IPS-18c (cell line): ENCODE results near the gene TMEM120A.

Experiments
- H3K4me3 ChIP-seq: 2 replicates; pipeline ENCODE4 v1.7.0; 2013; ENCODE audit warnings: low read depth, mild to moderate bottlenecking, low read length, moderate library complexity; ENCODE audit not compliant: insufficient read depth
- H3K9me3 ChIP-seq: one replicate; pipeline ENCODE4 v1.6.1; 2013; ENCODE audit warnings: mild to moderate bottlenecking, low read length, moderate library complexity; ENCODE audit not compliant: control insufficient read depth, insufficient read depth

TMEM120A gene

GRCh38 chr7:75985518-75986146, 8.8 kb downstream of the TMEM120A start:
- Histone ChIP-seq H3K4me3 (no peak overlapping the region), H3K9me3 (no peaks in the 10 kb centered on the region)

DNA sequence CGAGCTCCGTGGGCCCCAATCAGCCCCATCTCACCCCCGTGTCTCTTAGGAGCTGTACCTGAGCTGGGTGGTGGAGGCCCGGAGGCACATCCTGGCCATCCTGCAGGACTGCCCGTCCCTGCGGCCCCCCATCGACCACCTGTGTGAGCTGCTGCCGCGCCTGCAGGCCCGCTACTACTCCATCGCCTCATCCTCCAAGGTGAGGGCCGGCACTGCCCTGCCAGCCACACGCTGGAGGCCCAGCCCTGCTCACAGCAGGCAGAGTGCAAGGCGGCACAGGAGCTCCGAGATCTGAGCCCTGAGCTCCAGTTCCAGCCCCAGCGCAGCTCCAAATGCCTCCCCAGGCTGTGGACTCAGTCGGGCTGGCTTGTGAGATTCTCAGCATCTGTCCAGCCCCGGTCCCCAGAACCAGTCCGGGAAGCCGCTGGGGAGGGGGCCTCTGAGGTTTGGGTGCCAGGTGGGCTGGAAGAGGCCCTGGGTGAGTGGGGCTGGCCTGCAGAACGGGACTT, 9.3 kb downstream of the TMEM120A start:
- Histone ChIP-seq H3K4me3 (no peak overlapping the region), H3K9me3 (no peaks in the 10 kb centered on the region)

DNA sequence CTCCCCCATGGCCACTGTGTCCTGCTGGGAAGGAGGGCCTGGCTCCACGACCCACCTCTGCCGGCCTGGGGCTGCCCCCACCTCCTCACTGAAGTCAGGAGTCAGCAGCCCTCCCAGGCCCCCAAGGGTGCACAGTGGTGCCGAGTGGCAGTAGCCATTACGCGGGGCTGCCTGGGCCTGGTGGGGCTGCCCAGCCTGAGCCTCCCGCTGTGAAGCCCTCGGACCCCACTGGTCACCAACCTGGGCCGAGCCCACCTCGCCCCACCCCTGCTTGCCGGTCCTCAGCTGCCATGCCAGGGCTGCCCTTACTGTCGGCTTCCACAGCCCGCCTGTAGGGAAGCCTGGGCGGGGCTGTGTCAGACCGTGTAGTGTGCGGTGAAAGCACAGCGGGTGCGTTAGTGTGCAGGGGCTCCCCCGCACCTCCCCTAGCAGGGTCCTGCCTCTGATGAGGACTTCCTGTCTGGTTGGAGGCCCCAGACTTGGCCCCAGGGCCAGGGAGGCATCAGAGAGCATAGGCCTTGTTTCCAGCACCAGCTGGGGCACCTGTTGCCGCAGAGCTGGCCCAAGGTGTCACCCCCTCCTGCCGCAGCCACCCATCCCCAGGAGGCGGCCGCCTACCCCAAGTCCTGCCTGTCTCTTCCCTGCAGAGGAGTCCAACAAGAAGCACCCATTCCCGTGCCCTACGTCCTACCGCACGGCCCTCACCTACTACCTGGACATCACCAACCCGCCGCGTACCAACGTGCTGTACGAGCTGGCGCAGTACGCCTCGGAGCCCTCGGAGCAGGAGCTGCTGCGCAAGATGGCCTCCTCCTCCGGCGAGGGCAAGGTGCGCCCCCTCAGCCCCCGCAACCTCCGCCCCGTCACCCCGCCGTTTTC, 10.0 kb downstream of the TMEM120A start:
- Histone ChIP-seq H3K9me3 (no peaks in the 10 kb centered on the region), H3K4me3 (no peak overlapping the region)

GRCh38 chr7:75983471-75984129, 10.8 kb downstream of the TMEM120A start:
- Histone ChIP-seq H3K9me3 (no peaks in the 10 kb centered on the region), H3K4me3 (no peak overlapping the region)

GRCh38 chr7:75982306-75983064, 11.9 kb downstream of the TMEM120A start:
- Histone ChIP-seq H3K9me3 (no peaks in the 10 kb centered on the region), H3K4me3 (no peak overlapping the region)

DNA sequence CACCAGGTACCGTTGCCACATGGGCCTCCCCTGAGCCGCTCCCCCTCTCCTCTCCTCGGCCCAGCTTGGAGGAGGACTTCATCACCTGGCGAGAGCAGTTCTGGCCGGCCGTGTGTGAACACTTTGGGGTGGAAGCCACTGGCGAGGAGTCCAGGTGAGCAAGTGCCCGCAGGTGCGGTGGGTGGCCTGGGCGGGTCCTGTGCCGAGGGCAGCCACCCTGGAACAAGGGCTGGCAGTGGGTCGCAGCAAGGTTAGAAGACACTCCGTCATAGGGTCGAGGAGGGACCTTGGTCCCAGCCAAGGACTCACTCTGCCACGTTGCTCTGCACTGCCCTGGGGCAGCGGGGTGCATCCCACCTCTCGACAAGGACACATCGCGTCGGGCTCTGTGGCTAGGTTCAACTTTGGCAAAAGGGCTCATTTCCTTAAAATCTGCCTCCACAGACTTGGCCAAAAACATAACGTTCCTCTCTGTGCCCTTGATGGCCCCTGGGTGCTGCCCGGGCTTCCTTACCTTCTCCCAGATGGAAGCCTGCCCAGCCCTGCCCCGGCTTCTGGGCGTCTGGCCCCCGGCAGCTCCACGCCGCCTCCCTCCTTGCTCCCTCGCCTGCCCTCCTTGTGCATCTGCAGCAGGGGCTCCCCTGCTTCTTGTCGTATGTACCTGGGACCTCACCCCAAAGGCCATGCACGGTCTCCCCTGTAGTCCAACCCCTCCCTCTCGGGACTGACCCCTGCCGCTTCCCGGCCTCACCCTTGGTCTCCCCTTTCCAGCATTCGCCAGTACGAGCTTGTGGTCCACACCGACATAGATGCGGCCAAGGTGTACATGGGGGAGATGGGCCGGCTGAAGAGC, 12.7 kb downstream of the TMEM120A start:
- H3K4me3 ChIP-seq: no peak overlapping the region
- no peaks in the 10 kb centered on the region for H3K9me3 ChIP-seq

DNA sequence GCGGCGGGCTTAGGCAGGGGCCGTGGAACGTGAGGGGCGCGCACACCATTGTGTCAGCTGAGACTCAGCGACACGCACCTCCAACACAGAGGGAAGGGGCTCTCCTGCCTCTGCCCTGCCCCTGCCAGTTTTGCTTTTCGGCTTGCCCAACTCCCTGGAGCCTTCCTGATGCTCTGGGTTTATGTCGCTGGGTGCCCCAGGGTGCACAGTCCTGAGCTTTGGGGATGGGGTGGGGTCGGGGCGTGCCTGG, 13.3 kb downstream of the TMEM120A start:
- Histone ChIP-seq H3K9me3 (no peaks in the 10 kb centered on the region), H3K4me3 (no peak overlapping the region)

DNA sequence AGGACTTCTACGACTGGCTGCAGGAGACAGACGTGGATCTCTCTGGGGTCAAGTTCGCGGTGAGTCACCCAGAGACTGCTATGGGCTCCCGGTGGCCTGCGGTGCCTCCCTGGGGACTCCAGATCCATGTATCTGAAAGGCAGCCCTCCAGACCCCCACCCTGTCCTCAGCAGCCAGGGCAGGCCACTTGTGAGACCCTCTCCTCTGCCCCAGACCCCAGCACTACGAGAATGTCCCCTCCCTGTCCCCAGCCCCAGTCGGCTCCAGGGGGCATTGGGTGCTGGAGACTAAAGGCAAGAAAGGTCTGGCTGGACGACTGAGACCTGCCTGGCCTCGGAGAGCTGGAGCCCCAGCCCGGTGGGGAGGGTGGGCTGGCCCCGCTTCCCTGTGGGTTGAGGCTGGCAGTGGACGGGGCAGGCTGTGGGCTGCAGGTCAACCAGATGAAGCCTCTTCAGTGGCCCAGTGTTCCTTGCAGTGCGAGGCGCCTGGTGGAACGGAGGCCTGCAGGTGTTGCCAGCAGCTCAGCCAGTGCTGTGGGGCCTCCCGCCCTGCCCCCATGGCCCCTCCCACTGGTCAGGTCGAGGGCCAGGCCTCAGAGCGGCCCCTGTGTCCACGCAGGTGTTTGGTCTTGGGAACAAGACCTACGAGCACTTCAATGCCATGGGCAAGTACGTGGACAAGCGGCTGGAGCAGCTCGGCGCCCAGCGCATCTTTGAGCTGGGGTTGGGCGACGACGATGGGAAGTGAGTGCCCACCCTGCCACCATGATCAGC, 13.8 kb downstream of the TMEM120A start:
- H3K4me3 ChIP-seq: no peak overlapping the region
- H3K9me3 ChIP-seq: no peaks in the 10 kb centered on the region

DNA sequence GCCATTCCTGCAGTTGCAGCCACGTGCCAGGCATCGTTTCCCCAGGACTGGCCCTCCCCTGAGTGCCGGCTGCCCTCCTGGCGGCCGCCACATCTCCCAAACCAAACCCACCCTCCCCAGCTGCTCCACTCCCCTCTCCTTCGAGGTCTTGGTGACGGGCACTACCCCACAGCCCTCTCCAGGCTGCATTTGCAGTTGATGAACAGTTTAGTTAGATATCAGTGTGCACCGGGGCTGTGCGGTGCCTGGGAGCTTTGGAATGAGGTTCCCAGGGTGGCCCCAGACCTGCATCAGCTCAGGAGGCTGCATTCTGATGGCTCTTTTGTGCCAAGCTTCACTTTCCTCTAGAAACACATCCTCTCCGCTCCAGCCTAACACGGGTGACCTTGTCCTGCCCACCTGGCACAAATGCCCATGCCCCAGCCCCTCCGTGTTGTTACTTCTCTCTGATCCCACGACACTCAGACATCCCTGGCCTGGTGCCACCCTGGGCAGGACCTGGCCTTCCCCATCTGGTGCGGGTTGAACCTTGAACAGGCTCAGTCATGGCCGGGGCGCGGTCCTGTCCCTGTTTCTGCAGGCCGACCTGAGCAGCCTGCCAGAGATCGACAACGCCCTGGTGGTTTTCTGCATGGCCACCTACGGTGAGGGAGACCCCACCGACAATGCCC, 14.5 kb downstream of the TMEM120A start:
- no peaks in the 10 kb centered on the region for H3K9me3 ChIP-seq
- H3K4me3 ChIP-seq: no peak overlapping the region

GRCh38 chr7:75977743-75978142, 16.7 kb downstream of the TMEM120A start:
- H3K4me3 ChIP-seq: no peak overlapping the region
- H3K9me3 ChIP-seq: no peaks in the 10 kb centered on the region

DNA sequence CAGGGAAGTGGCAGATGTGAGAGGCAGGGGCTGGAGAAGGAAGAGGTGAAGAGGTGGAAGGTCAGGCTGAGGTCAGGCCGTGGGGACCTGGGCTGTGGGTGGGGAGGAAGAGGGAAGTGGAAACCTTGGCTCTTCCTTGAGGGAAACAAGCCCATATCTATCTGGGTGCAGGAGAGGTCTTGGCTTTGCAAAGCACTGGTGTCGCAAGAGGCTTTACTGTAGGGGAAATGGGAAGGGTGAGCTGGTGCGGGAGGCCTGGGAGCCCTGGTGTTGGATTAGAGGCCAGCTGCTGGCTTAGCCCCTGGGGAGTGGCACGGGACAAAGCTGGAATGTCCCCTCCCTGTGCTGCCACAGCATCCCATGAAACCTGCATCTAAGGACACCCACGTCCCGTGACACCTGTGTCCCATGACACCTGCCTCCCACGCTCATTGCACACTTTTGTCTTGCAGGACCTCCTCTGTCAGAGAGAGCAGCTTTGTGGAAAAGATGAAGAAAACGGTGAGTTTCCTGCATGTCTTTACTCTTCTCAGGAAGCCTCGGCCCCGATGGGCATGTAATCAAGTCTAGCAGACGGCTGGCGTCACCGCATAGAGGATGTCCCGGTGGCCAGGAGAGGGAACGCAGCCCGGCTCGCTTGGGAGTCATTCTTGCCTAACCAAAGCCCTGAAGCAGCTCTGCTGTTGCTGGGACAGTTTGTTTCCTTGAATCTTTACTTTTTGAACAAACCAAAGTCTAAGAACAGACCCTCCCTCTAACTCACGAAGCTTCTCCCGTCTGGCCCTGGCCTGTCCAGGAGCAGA, 22.2 kb downstream of the TMEM120A start:
- no peaks in the 10 kb centered on the region for H3K9me3 ChIP-seq
- no peak overlapping the region for H3K4me3 ChIP-seq

GRCh38 chr7:75971309-75971960, 23.0 kb downstream of the TMEM120A start:
- Histone ChIP-seq H3K4me3 (no peak overlapping the region), H3K9me3 (no peaks in the 10 kb centered on the region)

DNA sequence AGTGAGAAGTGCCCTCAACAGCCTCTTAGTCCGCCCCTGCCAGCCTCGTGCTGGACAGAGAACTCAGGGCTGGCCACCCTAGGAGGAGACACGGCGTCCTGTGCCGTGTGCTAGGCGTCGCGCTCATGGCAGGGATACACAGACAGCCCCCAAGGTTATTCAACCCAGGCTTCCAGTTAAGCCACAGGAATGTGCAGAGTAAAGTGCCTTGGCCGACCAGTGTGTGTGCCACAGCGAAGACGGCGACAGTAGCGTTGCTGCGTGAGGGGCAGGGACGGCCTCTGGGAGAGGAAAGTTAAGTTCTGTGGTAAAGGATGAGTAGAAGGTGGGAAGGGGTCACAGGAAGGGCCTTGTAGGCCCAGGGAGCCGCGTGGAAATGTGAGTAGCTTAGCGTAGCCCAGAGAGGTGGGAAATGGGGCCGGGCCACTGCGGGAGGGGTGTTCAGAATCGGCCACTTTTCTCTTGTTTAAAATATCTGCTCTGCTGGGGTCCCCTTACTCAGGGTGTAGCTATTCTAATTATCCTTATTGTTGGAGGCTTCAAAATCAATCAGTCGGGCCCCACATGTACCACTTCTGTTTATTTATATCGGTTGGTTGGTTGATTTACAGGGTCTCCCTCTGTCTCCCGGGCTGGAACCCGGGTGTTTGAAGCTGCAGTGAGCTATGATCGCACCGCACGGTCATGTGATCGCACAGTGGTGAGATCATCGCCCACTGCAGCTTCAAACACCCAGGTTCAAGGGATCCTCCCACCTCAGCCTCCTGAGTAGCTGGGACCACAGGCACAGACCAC, 24.5 kb downstream of the TMEM120A start:
- H3K4me3 ChIP-seq: no peak overlapping the region
- H3K9me3 ChIP-seq: no peaks in the 10 kb centered on the region

- Histone ChIP-seq H3K4me3 (no peak overlapping the region), H3K9me3 (no peaks in the 10 kb centered on the region)
Measured at GRCh38 chr7:75969182-75969581, 25.2 kb downstream of the TMEM120A start.
